HG03575 (cell line): Measurements from ENCODE around the gene SLC29A2.
"Not testable (repeated sequence)": the region's sequence is repeated elsewhere in the genome, so short reads cannot be mapped to it uniquely, and the experiment has no call there.

Experiments used
- ATAC-seq: cut with Tn5 transposase; IDR thresholded peaks from one replicate; pipeline ENCODE4 v1.9.1; 2021; ENCODE audit not compliant: unreplicated experiment, insufficient number of reproducible peaks, low FRiP score; ENCODE audit errors: extremely low read depth

Gene SLC29A2

GRCh38 chr11:66326261-66327111, 45.1 kb downstream of the SLC29A2 start:
- ATAC-seq = no peak

- no peak for ATAC-seq
These were observed 46.3 kb downstream of the SLC29A2 start for GRCh38 chr11:66325263-66325671.

GRCh38 chr11:66324664-66325063, 46.9 kb downstream of the SLC29A2 start:
- ATAC-seq = no peak

- ATAC-seq = no peak
These were observed 47.9 kb downstream of the SLC29A2 start for GRCh38 chr11:66323684-66324083.

GRCh38 chr11:66322732-66323427, 48.7 kb downstream of the SLC29A2 start:
- no peak for ATAC-seq

- ATAC-seq = no peak
These were observed 50.0 kb downstream of the SLC29A2 start for GRCh38 chr11:66321606-66322005.

GRCh38 chr11:66320748-66321147, 50.8 kb downstream of the SLC29A2 start:
- ATAC-seq = not testable (repeated sequence)

GRCh38 chr11:66320289-66320688, 51.3 kb downstream of the SLC29A2 start:
- not testable (repeated sequence) for ATAC-seq

- ATAC-seq = no peak
These were observed 53.0 kb downstream of the SLC29A2 start for GRCh38 chr11:66318600-66318970.

- ATAC-seq = no peak
These were observed 53.6 kb downstream of the SLC29A2 start for GRCh38 chr11:66317723-66318599.

- ATAC-seq = no peak
These were observed 54.2 kb downstream of the SLC29A2 start for GRCh38 chr11:66317322-66317722.

GRCh38 chr11:66316849-66317251, 54.7 kb downstream of the SLC29A2 start, which contains the start of gene CD248:
Gene CD248 (minus strand): TSS chr11:66317044. CDS start chr11:66317027, 17 bp downstream.
- no peak for ATAC-seq

- no peak for ATAC-seq
These were observed 55.4 kb downstream of the SLC29A2 start for GRCh38 chr11:66315921-66316811.

- no peak for ATAC-seq
These were observed 56.1 kb downstream of the SLC29A2 start for GRCh38 chr11:66315498-66315885.

GRCh38 chr11:66314561-66315497, 56.7 kb downstream of the SLC29A2 start:
- no peak for ATAC-seq

- ATAC-seq = no peak
These were observed 57.4 kb downstream of the SLC29A2 start for GRCh38 chr11:66314186-66314501.

- no peak for ATAC-seq
These were observed 58.0 kb downstream of the SLC29A2 start for GRCh38 chr11:66313321-66314185.
